ENCODE measurements around the gene TOGARAM1.
A peak's percentile ranks its signal among the peaks of the same experiment; 100 is the strongest.
"Not testable (repeated sequence)": the region's sequence is repeated elsewhere in the genome, so short reads cannot be mapped to it uniquely, and the experiment has no call there.

TOGARAM1 gene

DNA sequence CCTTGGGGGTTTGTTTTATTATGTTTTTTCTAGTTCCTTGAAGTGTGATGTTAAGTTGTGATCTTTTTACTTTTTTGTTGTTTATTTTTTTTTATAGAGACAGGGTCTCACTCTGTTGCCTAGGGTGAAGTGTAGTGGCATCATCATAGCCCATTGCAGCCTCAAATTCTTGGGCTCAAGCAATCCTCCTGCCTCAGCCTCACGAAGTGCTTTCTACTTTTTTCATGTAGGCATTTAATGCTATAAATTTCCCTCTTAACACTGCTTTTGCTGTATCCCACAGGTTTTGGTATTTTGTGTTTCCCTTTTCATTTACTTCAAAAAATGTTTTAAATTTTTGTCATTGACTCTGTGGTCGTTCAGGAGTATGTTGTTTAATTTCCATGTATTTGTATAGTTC is 95.4 kb downstream of the TOGARAM1 start:
- Histone ChIP-seq H3K27me3 (ENCODE audit: control insufficient read depth, insufficient read depth, low read length) (no peaks in the 10 kb centered on the region), H3K4me1 (ENCODE audit: control insufficient read depth, insufficient read depth, low read length) (no peaks in the 10 kb centered on the region), H3K9ac (ENCODE audit: low read length) (no peak overlapping the region), H3K36me3 (ENCODE audit: control insufficient read depth, insufficient read depth, low read length) (peaks cover 2% of the 10 kb centered on the region), H3K4me3 (ENCODE audit: low read length) (no peak overlapping the region), H3K27ac (ENCODE audit: low read depth, low read length) (no peak overlapping the region)

DNA sequence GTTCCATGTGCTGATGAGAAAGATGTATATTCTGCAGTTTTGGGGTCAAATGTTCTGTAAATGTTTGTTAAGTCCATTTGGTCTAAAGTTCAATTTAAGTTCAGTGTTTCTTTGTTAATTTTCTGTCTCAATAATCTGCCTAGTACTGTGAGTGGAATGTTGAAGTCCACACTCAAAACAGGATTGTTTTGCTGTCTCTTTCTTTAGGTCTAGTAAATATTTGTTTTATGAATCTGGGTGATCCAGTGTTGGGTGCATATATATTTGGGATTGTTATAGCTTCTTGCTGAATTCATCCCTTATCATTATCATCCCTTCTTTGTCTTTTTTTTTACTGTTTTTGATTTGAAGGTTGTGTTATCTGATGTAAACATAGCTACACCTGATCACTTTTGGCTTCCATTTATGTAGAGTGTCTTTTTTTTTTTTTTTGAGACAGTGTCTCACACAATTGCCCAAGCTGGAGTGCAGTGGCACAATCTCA is 95.9 kb downstream of the TOGARAM1 start:
- Histone ChIP-seq H3K27ac (ENCODE audit: low read depth, low read length) (no peak overlapping the region), H3K36me3 (ENCODE audit: control insufficient read depth, insufficient read depth, low read length) (peaks cover 2% of the 10 kb centered on the region), H3K9ac (ENCODE audit: low read length) (no peak overlapping the region), H3K4me1 (ENCODE audit: control insufficient read depth, insufficient read depth, low read length) (no peaks in the 10 kb centered on the region), H3K27me3 (ENCODE audit: control insufficient read depth, insufficient read depth, low read length) (no peaks in the 10 kb centered on the region), H3K4me3 (ENCODE audit: low read length) (no peak overlapping the region)

- Histone ChIP-seq H3K9ac (ENCODE audit: low read length) (no peak overlapping the region), H3K27me3 (ENCODE audit: control insufficient read depth, insufficient read depth, low read length) (no peaks in the 10 kb centered on the region)
These were observed 98.6 kb downstream of the TOGARAM1 start for GRCh38 chr14:45060551-45060950.

GRCh38 chr14:45065540-45065939 is 103.5 kb downstream of the TOGARAM1 start:
- Histone ChIP-seq H3K9ac (ENCODE audit: low read length) (no peak overlapping the region), H3K4me3 (ENCODE audit: low read length) (no peak overlapping the region), H3K27me3 (ENCODE audit: control insufficient read depth, insufficient read depth, low read length) (no peaks in the 10 kb centered on the region), H3K27ac (ENCODE audit: low read depth, low read length) (no peak overlapping the region), H3K36me3 (ENCODE audit: control insufficient read depth, insufficient read depth, low read length) (no peaks in the 10 kb centered on the region), H3K4me1 (ENCODE audit: control insufficient read depth, insufficient read depth, low read length) (peaks cover 11% of the 10 kb centered on the region)

More at GRCh38 chr14:45060551-45060950, 98.6 kb downstream of the TOGARAM1 start:
- Histone ChIP-seq H3K36me3 (ENCODE audit: control insufficient read depth, insufficient read depth, low read length) (no peaks in the 10 kb centered on the region), H3K27ac (ENCODE audit: low read depth, low read length) (no peak overlapping the region), H3K4me3 (ENCODE audit: low read length) (no peak overlapping the region), H3K4me1 (ENCODE audit: control insufficient read depth, insufficient read depth, low read length) (peaks cover 3% of the 10 kb centered on the region)

DNA sequence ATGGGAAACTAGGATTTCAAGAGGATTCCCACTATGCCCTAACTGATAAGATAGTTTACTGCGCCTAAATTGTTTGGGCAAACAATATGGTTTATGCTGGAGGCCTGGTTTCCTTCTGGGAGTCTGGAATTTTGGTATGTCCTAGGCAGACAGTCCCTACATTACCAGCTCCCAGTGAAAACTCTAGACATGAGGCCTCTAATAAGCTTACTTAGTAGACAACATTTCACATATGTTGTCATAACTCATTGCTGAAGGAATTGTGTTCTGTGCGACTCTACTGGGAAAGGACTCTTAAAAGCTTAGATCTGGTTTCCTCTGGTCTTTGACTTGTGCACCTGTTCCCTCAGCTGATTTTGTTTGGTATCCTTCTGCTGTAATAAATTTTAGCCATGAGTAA is 104.0 kb downstream of the TOGARAM1 start:
- peak overlapping the region; percentile 41 for H3K27ac ChIP-seq (ENCODE audit: low read depth, low read length)
- peaks cover 11% of the 10 kb centered on the region for H3K4me1 ChIP-seq (ENCODE audit: control insufficient read depth, insufficient read depth, low read length)
- H3K9ac ChIP-seq (ENCODE audit: low read length), result no peak overlapping the region
- no peaks in the 10 kb centered on the region for H3K27me3 ChIP-seq (ENCODE audit: control insufficient read depth, insufficient read depth, low read length)
- H3K4me3 ChIP-seq (ENCODE audit: low read length), result no peak overlapping the region
- no peaks in the 10 kb centered on the region for H3K36me3 ChIP-seq (ENCODE audit: control insufficient read depth, insufficient read depth, low read length)

DNA sequence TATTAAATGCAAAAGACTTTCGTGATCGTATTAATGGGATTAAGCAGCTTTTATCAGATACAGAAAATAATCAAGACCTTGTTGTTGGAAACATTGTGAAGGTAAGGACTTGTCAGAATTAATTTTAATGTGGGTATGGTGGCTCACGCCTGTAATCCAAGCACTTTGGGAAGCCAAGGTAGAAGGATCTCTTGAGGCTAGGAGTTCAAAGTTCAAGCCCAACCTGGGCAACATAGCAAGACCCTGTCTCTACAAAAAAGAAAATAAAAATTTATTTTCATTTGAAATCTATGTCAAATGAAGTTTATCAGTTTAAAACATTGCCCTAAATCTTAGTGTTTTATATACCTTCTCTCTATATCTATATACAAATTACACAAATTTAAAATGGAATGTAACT is 104.7 kb downstream of the TOGARAM1 start:
- Histone ChIP-seq H3K36me3 (ENCODE audit: control insufficient read depth, insufficient read depth, low read length) (no peaks in the 10 kb centered on the region), H3K9ac (ENCODE audit: low read length) (no peak overlapping the region), H3K4me1 (ENCODE audit: control insufficient read depth, insufficient read depth, low read length) (peaks cover 11% of the 10 kb centered on the region), H3K27ac (ENCODE audit: low read depth, low read length) (no peak overlapping the region), H3K4me3 (ENCODE audit: low read length) (no peak overlapping the region), H3K27me3 (ENCODE audit: control insufficient read depth, insufficient read depth, low read length) (no peaks in the 10 kb centered on the region)

GRCh38 chr14:45068396-45068795 is 106.4 kb downstream of the TOGARAM1 start:
- H3K27ac ChIP-seq (ENCODE audit: low read depth, low read length), result no peak overlapping the region
- peaks cover 11% of the 10 kb centered on the region for H3K4me1 ChIP-seq (ENCODE audit: control insufficient read depth, insufficient read depth, low read length)
- H3K36me3 ChIP-seq (ENCODE audit: control insufficient read depth, insufficient read depth, low read length), result no peaks in the 10 kb centered on the region
- no peak overlapping the region for H3K4me3 ChIP-seq (ENCODE audit: low read length)
- no peaks in the 10 kb centered on the region for H3K27me3 ChIP-seq (ENCODE audit: control insufficient read depth, insufficient read depth, low read length)
- no peak overlapping the region for H3K9ac ChIP-seq (ENCODE audit: low read length)

DNA sequence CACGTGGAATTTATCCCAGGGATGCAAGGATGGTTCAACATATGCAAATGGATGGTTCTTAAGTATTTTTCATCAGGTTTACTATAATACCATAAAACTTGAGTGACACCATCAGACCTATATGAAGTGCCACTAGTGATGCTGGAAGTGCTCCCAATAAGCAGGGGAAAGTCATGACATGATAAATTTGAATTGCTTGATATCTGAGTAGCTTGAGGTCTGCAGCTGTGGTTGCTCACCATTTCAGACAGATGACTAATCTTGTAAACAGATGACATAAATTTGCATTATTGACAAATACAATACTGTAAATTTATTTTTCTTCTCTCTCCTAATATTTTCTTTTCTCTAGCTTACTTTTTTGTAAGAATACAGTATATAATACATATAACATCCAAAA is 108.2 kb downstream of the TOGARAM1 start:
- no peaks in the 10 kb centered on the region for H3K36me3 ChIP-seq (ENCODE audit: control insufficient read depth, insufficient read depth, low read length)
- peaks cover 11% of the 10 kb centered on the region for H3K4me1 ChIP-seq (ENCODE audit: control insufficient read depth, insufficient read depth, low read length)
- no peak overlapping the region for H3K27ac ChIP-seq (ENCODE audit: low read depth, low read length)
- H3K4me3 ChIP-seq (ENCODE audit: low read length), result no peak overlapping the region
- H3K9ac ChIP-seq (ENCODE audit: low read length), result no peak overlapping the region
- H3K27me3 ChIP-seq (ENCODE audit: control insufficient read depth, insufficient read depth, low read length), result no peaks in the 10 kb centered on the region

- Histone ChIP-seq H3K4me1 (ENCODE audit: control insufficient read depth, insufficient read depth, low read length) (no peaks in the 10 kb centered on the region), H3K27me3 (ENCODE audit: control insufficient read depth, insufficient read depth, low read length) (no peaks in the 10 kb centered on the region), H3K4me3 (ENCODE audit: low read length) (no peak overlapping the region), H3K9ac (ENCODE audit: low read length) (no peak overlapping the region), H3K27ac (ENCODE audit: low read depth, low read length) (no peak overlapping the region), H3K36me3 (ENCODE audit: control insufficient read depth, insufficient read depth, low read length) (no peaks in the 10 kb centered on the region)
These were observed 110.1 kb downstream of the TOGARAM1 start for GRCh38 chr14:45072126-45072525.

DNA sequence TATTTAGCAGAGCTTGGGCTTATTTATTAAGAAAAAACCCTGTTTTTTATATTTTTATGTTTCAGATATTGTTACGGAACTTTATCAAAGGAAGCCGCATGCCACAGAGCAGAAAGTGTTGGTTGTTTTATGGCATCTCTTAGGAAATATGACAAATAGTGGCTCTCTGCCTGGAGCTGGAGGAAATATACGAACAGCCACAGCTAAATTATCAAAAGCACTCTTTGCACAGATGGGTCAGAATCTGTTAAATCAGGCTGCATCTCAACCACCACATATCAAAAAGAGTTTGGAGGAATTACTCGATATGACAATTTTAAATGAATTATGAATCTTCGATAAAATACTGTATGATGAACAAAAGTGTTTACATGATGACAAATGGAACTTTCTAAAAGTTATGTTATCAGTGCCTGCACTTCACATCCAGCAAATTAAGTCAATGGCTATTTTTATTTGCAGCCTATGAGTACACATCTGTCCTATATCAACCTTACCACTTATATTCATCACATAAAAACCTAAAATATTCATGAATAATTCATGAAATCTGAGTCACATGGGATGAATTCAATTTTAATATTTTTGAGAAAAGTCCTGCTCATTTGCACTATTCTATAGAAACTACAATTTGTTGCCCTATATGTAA is 111.4 kb downstream of the TOGARAM1 start:
- H3K27me3 ChIP-seq (ENCODE audit: control insufficient read depth, insufficient read depth, low read length), result no peaks in the 10 kb centered on the region
- H3K9ac ChIP-seq (ENCODE audit: low read length), result no peak overlapping the region
- H3K27ac ChIP-seq (ENCODE audit: low read depth, low read length), result no peak overlapping the region
- H3K4me1 ChIP-seq (ENCODE audit: control insufficient read depth, insufficient read depth, low read length), result no peaks in the 10 kb centered on the region
- H3K36me3 ChIP-seq (ENCODE audit: control insufficient read depth, insufficient read depth, low read length), result no peaks in the 10 kb centered on the region
- H3K4me3 ChIP-seq (ENCODE audit: low read length), result no peak overlapping the region

- no peak overlapping the region for H3K4me3 ChIP-seq (ENCODE audit: low read length)
- H3K27ac ChIP-seq (ENCODE audit: low read depth, low read length), result no peak overlapping the region
- H3K36me3 ChIP-seq (ENCODE audit: control insufficient read depth, insufficient read depth, low read length), result no peaks in the 10 kb centered on the region
- H3K27me3 ChIP-seq (ENCODE audit: control insufficient read depth, insufficient read depth, low read length), result no peaks in the 10 kb centered on the region
- no peaks in the 10 kb centered on the region for H3K4me1 ChIP-seq (ENCODE audit: control insufficient read depth, insufficient read depth, low read length)
- no peak overlapping the region for H3K9ac ChIP-seq (ENCODE audit: low read length)
These were observed 116.3 kb downstream of the TOGARAM1 start for GRCh38 chr14:45078323-45078722.

GRCh38 chr14:45080416-45080968 is 118.5 kb downstream of the TOGARAM1 start:
- H3K4me3 ChIP-seq (ENCODE audit: low read length); H3K27ac ChIP-seq (ENCODE audit: low read depth, low read length); H3K36me3 ChIP-seq (ENCODE audit: control insufficient read depth, insufficient read depth, low read length); H3K4me1 ChIP-seq (ENCODE audit: control insufficient read depth, insufficient read depth, low read length); H3K27me3 ChIP-seq (ENCODE audit: control insufficient read depth, insufficient read depth, low read length); H3K9ac ChIP-seq (ENCODE audit: low read length): not testable (repeated sequence)

DNA sequence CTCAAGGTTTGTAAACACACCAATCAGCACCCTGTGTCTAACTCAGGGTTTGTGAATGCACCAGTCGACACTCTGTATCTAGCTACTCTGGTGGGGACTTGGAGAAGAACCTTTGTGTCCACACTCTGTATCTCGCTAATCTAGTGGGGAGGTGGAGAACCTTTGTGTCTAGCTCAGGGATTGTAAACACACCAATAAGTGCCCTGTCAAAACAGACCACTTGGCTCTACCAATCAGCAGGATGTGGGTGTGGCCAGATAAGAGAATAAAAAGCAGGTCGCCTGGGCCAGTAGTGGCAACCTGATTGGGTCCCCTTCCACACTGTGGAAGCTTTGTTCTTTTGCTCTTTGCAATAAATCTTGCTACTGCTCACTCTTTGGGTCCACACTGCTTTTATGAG is 119.1 kb downstream of the TOGARAM1 start:
- not testable (repeated sequence) for H3K36me3 ChIP-seq (ENCODE audit: control insufficient read depth, insufficient read depth, low read length); H3K4me3 ChIP-seq (ENCODE audit: low read length); H3K27me3 ChIP-seq (ENCODE audit: control insufficient read depth, insufficient read depth, low read length); H3K4me1 ChIP-seq (ENCODE audit: control insufficient read depth, insufficient read depth, low read length); H3K9ac ChIP-seq (ENCODE audit: low read length); H3K27ac ChIP-seq (ENCODE audit: low read depth, low read length)
